GM18499 (cell line): ENCODE results near the gene NFXL1.

Experiments
- ATAC-seq: cut with Tn5 transposase; IDR thresholded peaks from one replicate; pipeline ENCODE4 v1.9.1; 2021; ENCODE audit warnings: moderate number of reproducible peaks; ENCODE audit not compliant: insufficient read depth, unreplicated experiment

NFXL1 gene

GRCh38 chr4:47837094-47837907 lies 77.1 kb downstream of the NFXL1 start:
- ATAC-seq, result no peak

GRCh38 chr4:47836641-47837093 lies 77.7 kb downstream of the NFXL1 start:
- peak; percentile 42 for ATAC-seq

- no peak for ATAC-seq
Measured at GRCh38 chr4:47835494-47835893, 78.9 kb downstream of the NFXL1 start.

GRCh38 chr4:47831026-47831679 lies 83.2 kb downstream of the NFXL1 start:
- no peak for ATAC-seq

- ATAC-seq, result no peak
Measured at GRCh38 chr4:47830265-47831025, 83.9 kb downstream of the NFXL1 start.

- ATAC-seq, result no peak
Measured at GRCh38 chr4:47829438-47829837, 84.9 kb downstream of the NFXL1 start.

GRCh38 chr4:47827343-47828047 lies 86.9 kb downstream of the NFXL1 start:
- ATAC-seq, result no peak

- ATAC-seq, result no peak
Measured at GRCh38 chr4:47824840-47825239, 89.5 kb downstream of the NFXL1 start.

GRCh38 chr4:47819178-47819577 lies 95.2 kb downstream of the NFXL1 start:
- ATAC-seq, result no peak

GRCh38 chr4:47817275-47817674 lies 97.1 kb downstream of the NFXL1 start:
- ATAC-seq, result no peak

GRCh38 chr4:47816748-47817147 lies 97.6 kb downstream of the NFXL1 start:
- no peak for ATAC-seq

- no peak for ATAC-seq
Measured at GRCh38 chr4:47814618-47815295, 99.6 kb downstream of the NFXL1 start.

- ATAC-seq, result no peak
Measured at GRCh38 chr4:47809654-47810203, 104.7 kb downstream of the NFXL1 start.

- no peak for ATAC-seq
Measured at GRCh38 chr4:47804598-47804997, 109.8 kb downstream of the NFXL1 start.

GRCh38 chr4:47801481-47802002 lies 112.8 kb downstream of the NFXL1 start:
- ATAC-seq, result no peak

GRCh38 chr4:47798165-47798564 lies 116.2 kb downstream of the NFXL1 start:
- no peak for ATAC-seq
